Activated CD4-positive, alpha-beta T cell treated with anti-CD3 and anti-CD28 coated beads, Interleukin-10, Interleukin-2, amounts not matched to agents 100 ng/mL and 50 ng/mL, durations not matched to agents 16 hours and 8 hours (primary cell): ENCODE measurements around the gene ACTMAP.
"Not testable (repeated sequence)": the region's sequence is repeated elsewhere in the genome, so short reads cannot be mapped to it uniquely, and the experiment has no call there.

Source experiments
- DNase-seq: peaks from one replicate; pipeline ENCODE4 v3.0.0-alpha.2; 2020

The ACTMAP gene

GRCh38 chr19:40750058-40750873 lies at the start of gene ACTMAP:
Gene ACTMAP (minus strand): TSS chr19:40750477. CDS start chr19:40749803, 674 bp downstream.
- DNase-seq = peak; percentile 100

- peak; percentile 40 for DNase-seq
These were observed 49.5 kb upstream of the ACTMAP start for GRCh38 chr19:40799558-40800338.

GRCh38 chr19:40798683-40799557 lies 48.6 kb upstream of the ACTMAP start, which contains the start of gene EGLN2:
Gene EGLN2 (plus strand): TSS chr19:40799191. CDS start chr19:40800573, 1,382 bp downstream.
- DNase-seq = peak; percentile 100

- DNase-seq = peak; percentile 73
These were observed 47.8 kb upstream of the ACTMAP start for GRCh38 chr19:40797963-40798682.

- no peak for DNase-seq
These were observed 47.1 kb upstream of the ACTMAP start for GRCh38 chr19:40797166-40797962.

- no peak for DNase-seq
These were observed 41.7 kb upstream of the ACTMAP start for GRCh38 chr19:40791996-40792395.

GRCh38 chr19:40791349-40791748 lies 41.1 kb upstream of the ACTMAP start:
- DNase-seq = no peak

GRCh38 chr19:40786060-40787037 lies 36.1 kb upstream of the ACTMAP start:
- no peak for DNase-seq

GRCh38 chr19:40785526-40785925 lies 35.2 kb upstream of the ACTMAP start:
- peak; percentile 27 for DNase-seq

GRCh38 chr19:40784146-40784545 lies 33.9 kb upstream of the ACTMAP start:
- DNase-seq = not testable (repeated sequence)

GRCh38 chr19:40783711-40784110 lies 33.4 kb upstream of the ACTMAP start:
- no peak for DNase-seq

GRCh38 chr19:40781140-40781539 lies 30.9 kb upstream of the ACTMAP start:
- no peak for DNase-seq

- no peak for DNase-seq
These were observed 30.3 kb upstream of the ACTMAP start for GRCh38 chr19:40780582-40780981.

GRCh38 chr19:40778706-40779284 lies 28.5 kb upstream of the ACTMAP start:
- DNase-seq = no peak

- DNase-seq = peak; percentile 100
These were observed 27.8 kb upstream of the ACTMAP start, which contains the start of gene RAB4B for GRCh38 chr19:40777937-40778705. Gene RAB4B (plus strand): TSS chr19:40778247. CDS start chr19:40778376, 129 bp downstream.

- no peak for DNase-seq
These were observed 27.3 kb upstream of the ACTMAP start for GRCh38 chr19:40777645-40777936.

- DNase-seq = peak; percentile 96
These were observed 26.8 kb upstream of the ACTMAP start for GRCh38 chr19:40776932-40777644.

GRCh38 chr19:40776364-40776763 lies 26.1 kb upstream of the ACTMAP start:
- DNase-seq = no peak
